ENCODE data around the gene JAK1.

DNA sequence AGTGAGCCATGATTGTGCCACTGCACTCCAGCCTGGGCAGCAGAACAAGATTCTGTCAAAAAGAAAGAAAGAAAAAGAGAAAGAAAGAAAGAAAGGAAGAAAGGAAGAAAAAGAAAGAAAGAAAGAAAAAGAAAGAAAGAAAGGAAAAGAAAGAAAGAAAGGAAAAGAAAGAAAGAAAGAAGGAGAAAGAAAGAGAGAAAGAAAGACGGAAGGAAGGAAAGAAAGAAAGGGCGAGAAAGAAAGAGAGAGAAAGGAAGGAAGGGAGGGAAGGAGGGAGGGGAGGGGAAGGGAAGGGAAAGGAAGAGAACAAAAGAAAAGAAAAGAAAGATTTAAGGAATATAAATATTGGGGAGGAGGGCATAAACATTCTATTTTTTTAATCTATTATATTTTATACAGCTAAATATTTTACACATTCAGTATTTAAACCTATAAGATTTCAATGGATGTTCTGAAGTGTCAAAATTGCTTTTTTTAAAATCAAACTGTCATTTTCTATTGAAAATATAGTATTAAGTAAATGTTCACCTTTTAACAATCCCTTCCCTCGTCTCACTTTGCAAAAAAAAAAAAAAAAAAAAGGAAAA is 6.8 kb upstream of the JAK1 start:
- TF ChIP-seq, protein P1, sequence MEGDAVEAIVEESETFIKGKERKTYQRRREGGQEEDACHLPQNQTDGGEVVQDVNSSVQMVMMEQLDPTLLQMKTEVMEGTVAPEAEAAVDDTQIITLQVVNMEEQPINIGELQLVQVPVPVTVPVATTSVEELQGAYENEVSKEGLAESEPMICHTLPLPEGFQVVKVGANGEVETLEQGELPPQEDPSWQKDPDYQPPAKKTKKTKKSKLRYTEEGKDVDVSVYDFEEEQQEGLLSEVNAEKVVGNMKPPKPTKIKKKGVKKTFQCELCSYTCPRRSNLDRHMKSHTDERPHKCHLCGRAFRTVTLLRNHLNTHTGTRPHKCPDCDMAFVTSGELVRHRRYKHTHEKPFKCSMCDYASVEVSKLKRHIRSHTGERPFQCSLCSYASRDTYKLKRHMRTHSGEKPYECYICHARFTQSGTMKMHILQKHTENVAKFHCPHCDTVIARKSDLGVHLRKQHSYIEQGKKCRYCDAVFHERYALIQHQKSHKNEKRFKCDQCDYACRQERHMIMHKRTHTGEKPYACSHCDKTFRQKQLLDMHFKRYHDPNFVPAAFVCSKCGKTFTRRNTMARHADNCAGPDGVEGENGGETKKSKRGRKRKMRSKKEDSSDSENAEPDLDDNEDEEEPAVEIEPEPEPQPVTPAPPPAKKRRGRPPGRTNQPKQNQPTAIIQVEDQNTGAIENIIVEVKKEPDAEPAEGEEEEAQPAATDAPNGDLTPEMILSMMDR (IDR thresholded peaks at IDR 0.05; ENCODE audit: low read length) = no peak
- TF ChIP-seq EZH2 (optimal IDR thresholded peaks at IDR 0.05; ENCODE audit: low read depth, low read length) = no peak

Measured in MM.1S (cell line).